Right lung (tissue), 5 donors: ENCODE measurements around the gene ADAMTS10. TPM values are rescaled to one million over a fixed set of nuclear protein-coding genes. Genes with fewer than 3 reads are reported as not detected.
"Not testable (repeated sequence)": the region's sequence is repeated elsewhere in the genome, so short reads cannot be mapped to it uniquely, and the experiment has no call there.

Experiments
- DNase-seq, 2 donors: peaks; one replicate each; pipeline ENCODE4 v3.0.0-alpha.2; 2013
- polyA plus RNA-seq, 5 donors: library from polyadenylated mRNA; unstranded; fragments of 120-200 nt; gene quantifications; one replicate each; pipeline versions ENCODE4 v1.2.1 to v1.2.3, GENCODE V29; 2013; ENCODE audit warnings: inconsistent platforms in 1 of 5, low replicate concordance in 1 of 5; ENCODE audit not compliant: insufficient read length in 5 of 5, insufficient read depth in 1 of 5

ADAMTS10 gene
- polyA plus RNA-seq, 5 donors, result 46.0 to 71.3 (median 53.9) TPM

GRCh38 chr19:8566855-8567254, 43.7 kb downstream of the ADAMTS10 start:
- DNase-seq, result no peak

GRCh38 chr19:8564866-8565265, 45.6 kb downstream of the ADAMTS10 start:
- DNase-seq, result not testable (repeated sequence)

- DNase-seq, result no peak
Measured at GRCh38 chr19:8561075-8561764, 49.3 kb downstream of the ADAMTS10 start.

GRCh38 chr19:8558325-8558724, 52.2 kb downstream of the ADAMTS10 start:
- no peak for DNase-seq

GRCh38 chr19:8557642-8558238, 52.8 kb downstream of the ADAMTS10 start:
- DNase-seq, result no peak

GRCh38 chr19:8553729-8554128, 56.8 kb downstream of the ADAMTS10 start:
- DNase-seq, result not testable (repeated sequence)

GRCh38 chr19:8552810-8553209, 57.7 kb downstream of the ADAMTS10 start:
- no peak for DNase-seq

GRCh38 chr19:8550070-8550469, 60.4 kb downstream of the ADAMTS10 start:
- no peak for DNase-seq

- DNase-seq, result no peak
Measured at GRCh38 chr19:8545743-8546142, 64.8 kb downstream of the ADAMTS10 start.

GRCh38 chr19:8544168-8544567, 66.3 kb downstream of the ADAMTS10 start:
- DNase-seq, result no peak

- no peak for DNase-seq
Measured at GRCh38 chr19:8539621-8540149, 70.8 kb downstream of the ADAMTS10 start.

- no peak for DNase-seq
Measured at GRCh38 chr19:8537099-8537498, 73.4 kb downstream of the ADAMTS10 start.

- DNase-seq, result no peak
Measured at GRCh38 chr19:8536282-8536681, 74.2 kb downstream of the ADAMTS10 start.

GRCh38 chr19:8532225-8532624, 78.3 kb downstream of the ADAMTS10 start:
- no peak for DNase-seq

GRCh38 chr19:8531470-8531869, 79.0 kb downstream of the ADAMTS10 start:
- no peak for DNase-seq

Other genes starting within 250 kb of the ADAMTS10 start
- gene ANGPTL4, start 246.6 kb downstream of the ADAMTS10 start, polyA plus RNA-seq, result 1 to 10 TPM; 2.9 to 7.6 (median 4.6) TPM
- gene RAB11B, start 220.4 kb downstream of the ADAMTS10 start, polyA plus RNA-seq, result 100 to 1,000 TPM in 4 of 5 donors, 10 to 100 TPM in 1; 97.7 to 161 (median 121) TPM
- 10 to 100 TPM in 3 of 5 donors, 1 to 10 TPM in 2; 9.4 to 17.0 (median 10.6) TPM for gene MARCHF2, start 197.4 kb downstream of the ADAMTS10 start, polyA plus RNA-seq
- 100 to 1,000 TPM; 281 to 444 (median 337) TPM for gene HNRNPM, start 165.7 kb downstream of the ADAMTS10 start, polyA plus RNA-seq
- 1 to 10 TPM; 1.9 to 3.9 (median 2.9) TPM for gene PRAM1, start 108.1 kb downstream of the ADAMTS10 start, polyA plus RNA-seq
- gene ZNF414, start 96.5 kb downstream of the ADAMTS10 start, polyA plus RNA-seq, result 10 to 100 TPM; 16.3 to 38.3 (median 20.8) TPM
- gene MYO1F, start 33.3 kb downstream of the ADAMTS10 start, polyA plus RNA-seq, result 10 to 100 TPM; 10.8 to 14.6 (median 11.1) TPM
- gene NFILZ, start 19.9 kb upstream of the ADAMTS10 start, polyA plus RNA-seq, result not detected
- gene ACTL9, start 88.1 kb upstream of the ADAMTS10 start, polyA plus RNA-seq, result not detected
- not detected for gene OR2Z1, start 110.9 kb upstream of the ADAMTS10 start, polyA plus RNA-seq
- 10 to 100 TPM; 35.8 to 58.7 (median 48.2) TPM for gene ZNF558, start 221.6 kb upstream of the ADAMTS10 start, polyA plus RNA-seq
- gene MBD3L1, start 221.7 kb upstream of the ADAMTS10 start, polyA plus RNA-seq, result not detected